C4-2B (cell line): Measurements from ENCODE around the gene WNT1.

Source experiments
- ZFX ChIP-seq: fragments of 450-650 bp; IDR thresholded peaks from 2 replicates; pipeline ENCODE4 v1.6.1; 2017
- TF ChIP-seq, protein P1 (sequence below): fragments of 450-650 bp; conservative IDR thresholded peaks from 2 replicates; pipeline ENCODE4 v1.5.1; 2017; ENCODE audit warnings: mild to moderate bottlenecking

DNA sequence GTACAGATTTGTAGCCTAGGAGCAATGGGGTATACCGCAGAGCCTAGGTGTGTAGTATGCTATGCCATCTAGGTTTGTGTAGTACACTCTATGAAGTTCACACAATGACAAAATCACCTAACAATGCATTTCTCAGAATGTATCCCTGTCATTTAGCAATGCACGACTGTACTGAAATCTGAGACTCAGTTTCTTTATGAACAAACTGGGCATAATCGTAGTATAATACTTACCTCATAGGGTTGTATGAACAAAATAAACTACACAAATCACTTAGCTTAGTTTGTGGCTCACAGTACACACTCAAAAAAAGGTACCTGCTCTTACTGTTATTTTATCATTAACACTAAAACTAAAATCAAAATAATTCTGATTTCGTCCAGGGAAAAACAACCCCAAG is 47.3 kb downstream of the WNT1 start:
- TF ChIP-seq, protein P1, sequence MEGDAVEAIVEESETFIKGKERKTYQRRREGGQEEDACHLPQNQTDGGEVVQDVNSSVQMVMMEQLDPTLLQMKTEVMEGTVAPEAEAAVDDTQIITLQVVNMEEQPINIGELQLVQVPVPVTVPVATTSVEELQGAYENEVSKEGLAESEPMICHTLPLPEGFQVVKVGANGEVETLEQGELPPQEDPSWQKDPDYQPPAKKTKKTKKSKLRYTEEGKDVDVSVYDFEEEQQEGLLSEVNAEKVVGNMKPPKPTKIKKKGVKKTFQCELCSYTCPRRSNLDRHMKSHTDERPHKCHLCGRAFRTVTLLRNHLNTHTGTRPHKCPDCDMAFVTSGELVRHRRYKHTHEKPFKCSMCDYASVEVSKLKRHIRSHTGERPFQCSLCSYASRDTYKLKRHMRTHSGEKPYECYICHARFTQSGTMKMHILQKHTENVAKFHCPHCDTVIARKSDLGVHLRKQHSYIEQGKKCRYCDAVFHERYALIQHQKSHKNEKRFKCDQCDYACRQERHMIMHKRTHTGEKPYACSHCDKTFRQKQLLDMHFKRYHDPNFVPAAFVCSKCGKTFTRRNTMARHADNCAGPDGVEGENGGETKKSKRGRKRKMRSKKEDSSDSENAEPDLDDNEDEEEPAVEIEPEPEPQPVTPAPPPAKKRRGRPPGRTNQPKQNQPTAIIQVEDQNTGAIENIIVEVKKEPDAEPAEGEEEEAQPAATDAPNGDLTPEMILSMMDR = no peak
- no peak for TF ChIP-seq ZFX
